Measurements from ENCODE around the gene SH3BP5L.

Gene SH3BP5L

DNA sequence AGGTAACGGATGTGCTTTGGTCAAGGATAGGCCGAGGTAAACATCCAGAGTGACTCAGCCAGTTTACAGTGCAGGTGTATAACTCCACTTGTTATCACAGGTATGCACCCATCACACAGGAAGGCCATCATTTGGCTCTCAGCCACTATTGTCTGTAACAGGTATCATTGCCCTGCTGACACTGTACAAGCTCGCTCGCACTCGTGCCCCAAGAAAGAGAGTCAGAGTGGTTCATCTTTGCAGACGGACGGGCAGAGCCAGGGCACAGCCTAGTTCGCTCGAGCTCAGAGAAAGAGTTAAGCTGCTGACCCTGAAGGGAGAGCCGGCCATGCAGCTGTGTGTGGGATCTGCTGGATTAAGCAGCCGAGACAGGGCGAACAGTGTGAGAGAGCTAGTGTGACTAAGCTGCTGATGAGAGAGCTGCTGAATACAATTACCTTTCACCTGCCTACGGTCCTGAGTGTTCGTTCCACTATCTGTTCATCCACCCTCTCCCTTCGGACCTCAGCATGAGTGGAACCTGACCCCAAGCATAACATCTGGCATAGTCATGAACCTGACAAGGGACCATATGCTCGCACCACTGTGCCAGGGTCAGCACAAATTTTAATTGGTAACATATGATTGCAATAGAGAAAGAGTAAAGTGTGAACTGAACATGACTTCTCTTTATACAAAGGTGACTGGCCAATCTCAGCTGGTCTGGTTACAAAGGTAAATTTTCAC lies 43.1 kb downstream of the SH3BP5L start:
- no peak overlapping the region for H3K4me3 ChIP-seq (ENCODE audit: low read depth, low read length)

- no peak overlapping the region for H3K4me3 ChIP-seq (ENCODE audit: low read depth, low read length)
Observed at GRCh38 chr1:248779350-248779749, 46.4 kb downstream of the SH3BP5L start.

DNA sequence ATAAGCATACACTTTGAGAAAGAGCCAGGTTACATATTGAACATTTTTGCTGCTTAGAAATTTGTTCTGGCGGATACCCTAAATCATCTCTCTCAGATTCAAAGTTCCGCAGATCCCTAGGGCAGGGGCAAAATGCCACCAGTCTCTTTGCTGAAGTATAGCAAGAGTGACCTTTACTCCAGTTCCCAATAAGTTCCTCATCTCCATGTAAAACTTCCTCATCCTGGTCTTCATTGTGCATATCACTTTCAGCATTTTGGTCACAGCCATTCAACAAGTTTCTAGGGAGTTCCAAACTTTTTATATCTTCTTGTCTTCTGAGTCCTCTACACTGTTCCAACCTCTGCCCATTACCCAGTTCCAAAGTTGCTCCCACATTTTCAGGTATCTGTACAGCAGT lies 46.8 kb downstream of the SH3BP5L start:
- no peak overlapping the region for H3K4me3 ChIP-seq (ENCODE audit: low read depth, low read length)

GRCh38 chr1:248776991-248777390 lies 48.7 kb downstream of the SH3BP5L start:
- H3K4me3 ChIP-seq (ENCODE audit: low read depth, low read length): no peak overlapping the region

DNA sequence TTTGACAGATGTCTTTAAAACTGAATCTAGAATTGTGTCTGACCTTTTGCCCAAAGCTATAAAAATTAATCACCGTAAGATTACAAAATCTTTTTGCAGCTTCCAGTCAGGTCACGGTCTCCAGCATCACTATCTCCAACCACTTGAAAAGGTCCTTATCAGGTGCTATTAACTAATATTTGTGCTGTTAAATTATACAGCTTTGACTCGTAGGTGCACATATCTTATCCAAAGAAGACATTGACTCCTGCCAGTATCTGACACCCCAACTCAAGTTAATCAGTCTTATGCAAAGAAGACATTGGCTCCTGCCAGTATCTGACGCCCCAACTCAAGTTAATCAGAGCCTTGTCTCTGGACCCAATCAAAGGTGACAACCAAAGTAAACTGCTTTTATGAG lies 50.3 kb downstream of the SH3BP5L start:
- H3K4me3 ChIP-seq (ENCODE audit: low read depth, low read length): no peak overlapping the region

Data from iPS-11a (cell line).